ENCODE data around the gene OIP5.

- TF ChIP-seq, protein P1, sequence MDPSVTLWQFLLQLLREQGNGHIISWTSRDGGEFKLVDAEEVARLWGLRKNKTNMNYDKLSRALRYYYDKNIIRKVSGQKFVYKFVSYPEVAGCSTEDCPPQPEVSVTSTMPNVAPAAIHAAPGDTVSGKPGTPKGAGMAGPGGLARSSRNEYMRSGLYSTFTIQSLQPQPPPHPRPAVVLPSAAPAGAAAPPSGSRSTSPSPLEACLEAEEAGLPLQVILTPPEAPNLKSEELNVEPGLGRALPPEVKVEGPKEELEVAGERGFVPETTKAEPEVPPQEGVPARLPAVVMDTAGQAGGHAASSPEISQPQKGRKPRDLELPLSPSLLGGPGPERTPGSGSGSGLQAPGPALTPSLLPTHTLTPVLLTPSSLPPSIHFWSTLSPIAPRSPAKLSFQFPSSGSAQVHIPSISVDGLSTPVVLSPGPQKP (IDR thresholded peaks at IDR 0.05; ENCODE audit: borderline replicate concordance, low read depth, low read length), result no peak
- no peak for TF ChIP-seq POLR2A (IDR thresholded peaks at IDR 0.05; ENCODE audit: low read depth, low read length)
- TF ChIP-seq, protein P2, sequence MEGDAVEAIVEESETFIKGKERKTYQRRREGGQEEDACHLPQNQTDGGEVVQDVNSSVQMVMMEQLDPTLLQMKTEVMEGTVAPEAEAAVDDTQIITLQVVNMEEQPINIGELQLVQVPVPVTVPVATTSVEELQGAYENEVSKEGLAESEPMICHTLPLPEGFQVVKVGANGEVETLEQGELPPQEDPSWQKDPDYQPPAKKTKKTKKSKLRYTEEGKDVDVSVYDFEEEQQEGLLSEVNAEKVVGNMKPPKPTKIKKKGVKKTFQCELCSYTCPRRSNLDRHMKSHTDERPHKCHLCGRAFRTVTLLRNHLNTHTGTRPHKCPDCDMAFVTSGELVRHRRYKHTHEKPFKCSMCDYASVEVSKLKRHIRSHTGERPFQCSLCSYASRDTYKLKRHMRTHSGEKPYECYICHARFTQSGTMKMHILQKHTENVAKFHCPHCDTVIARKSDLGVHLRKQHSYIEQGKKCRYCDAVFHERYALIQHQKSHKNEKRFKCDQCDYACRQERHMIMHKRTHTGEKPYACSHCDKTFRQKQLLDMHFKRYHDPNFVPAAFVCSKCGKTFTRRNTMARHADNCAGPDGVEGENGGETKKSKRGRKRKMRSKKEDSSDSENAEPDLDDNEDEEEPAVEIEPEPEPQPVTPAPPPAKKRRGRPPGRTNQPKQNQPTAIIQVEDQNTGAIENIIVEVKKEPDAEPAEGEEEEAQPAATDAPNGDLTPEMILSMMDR (conservative IDR thresholded peaks at IDR 0.05; ENCODE audit: low read depth, low read length), result no peak
- TF ChIP-seq, protein P3, sequence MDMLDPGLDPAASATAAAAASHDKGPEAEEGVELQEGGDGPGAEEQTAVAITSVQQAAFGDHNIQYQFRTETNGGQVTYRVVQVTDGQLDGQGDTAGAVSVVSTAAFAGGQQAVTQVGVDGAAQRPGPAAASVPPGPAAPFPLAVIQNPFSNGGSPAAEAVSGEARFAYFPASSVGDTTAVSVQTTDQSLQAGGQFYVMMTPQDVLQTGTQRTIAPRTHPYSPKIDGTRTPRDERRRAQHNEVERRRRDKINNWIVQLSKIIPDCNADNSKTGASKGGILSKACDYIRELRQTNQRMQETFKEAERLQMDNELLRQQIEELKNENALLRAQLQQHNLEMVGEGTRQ (IDR thresholded peaks at IDR 0.05; ENCODE audit: low read depth, low read length), result no peak
- TF ChIP-seq MXI1 (IDR thresholded peaks at IDR 0.05; ENCODE audit: borderline replicate concordance, low read depth, low read length), result no peak
- no peak for TF ChIP-seq MAFK (IDR thresholded peaks at IDR 0.05; ENCODE audit: low read depth, low read length)
- no peak for TF ChIP-seq NFE2L2 (IDR thresholded peaks at IDR 0.05; ENCODE audit: low read depth, low read length)
- TF ChIP-seq RAD21 (IDR thresholded peaks at IDR 0.05; ENCODE audit: low read length), result no peak
Observed at GRCh38 chr15:41377978-41378377, 45.6 kb upstream of the OIP5 start.
